ENCODE measurements around the gene PIGR.

PIGR gene

GRCh38 chr1:206952171-206952570 lies 5.9 kb upstream of the PIGR start:
- no peak for TF ChIP-seq POLR2A (IDR thresholded peaks at IDR 0.05; ENCODE audit: low read depth, low read length)
- FAIRE-seq, result no peak
- DNase-seq (ENCODE audit: insufficient read length, low spot score), result no peak

DNA sequence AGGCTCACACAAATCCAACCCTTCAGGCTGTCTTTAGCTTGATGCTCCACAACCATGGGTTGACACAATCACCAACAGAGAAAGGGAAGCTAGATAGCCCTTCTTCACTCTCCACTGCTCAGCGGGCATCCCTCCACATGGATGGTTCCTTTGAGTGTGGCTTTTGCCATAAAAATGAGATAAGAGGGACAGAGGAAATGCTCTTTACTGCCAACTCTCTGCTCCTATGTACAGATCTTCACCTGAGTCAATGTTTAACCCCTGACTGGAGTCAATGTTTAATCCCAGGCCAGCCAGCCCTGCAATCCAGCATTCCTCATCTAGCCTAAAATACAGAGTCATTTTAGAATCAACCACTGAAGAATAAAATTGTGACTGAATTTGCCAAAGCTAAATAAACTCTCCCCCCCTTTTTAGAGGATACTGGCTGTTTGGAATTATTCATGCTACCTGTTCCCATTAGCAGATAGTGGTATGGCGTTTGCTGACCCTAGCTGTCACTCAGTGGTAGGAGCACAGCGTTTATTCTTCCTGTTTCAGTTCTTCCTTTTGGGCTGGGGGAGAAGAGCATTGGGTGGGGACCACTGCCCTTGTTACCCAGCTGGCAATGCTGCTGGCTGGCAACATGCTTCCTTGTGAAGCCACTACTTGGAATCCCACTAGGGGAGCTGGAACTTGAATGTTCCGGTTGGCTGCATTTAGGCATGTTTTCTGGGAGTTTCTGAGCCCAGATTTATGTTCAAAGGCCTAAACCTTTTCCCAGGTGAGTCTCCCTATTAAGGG lies 5.2 kb upstream of the PIGR start:
- FAIRE-seq (no peak), DNase-seq (ENCODE audit: insufficient read length, low spot score) (no peak)
- TF ChIP-seq PAX5 (IDR thresholded peaks at IDR 0.05; ENCODE audit: insufficient read depth, low read length, severe bottlenecking) (peak; percentile 92), POLR2AphosphoS5 (IDR thresholded peaks at IDR 0.05; ENCODE audit: low read depth, low read length) (no peak), SPI1 (IDR thresholded peaks at IDR 0.05; ENCODE audit: low read depth, low read length) (peak; percentile 69), POLR2A (IDR thresholded peaks at IDR 0.05; ENCODE audit: low read depth, low read length) (no peak)

DNA sequence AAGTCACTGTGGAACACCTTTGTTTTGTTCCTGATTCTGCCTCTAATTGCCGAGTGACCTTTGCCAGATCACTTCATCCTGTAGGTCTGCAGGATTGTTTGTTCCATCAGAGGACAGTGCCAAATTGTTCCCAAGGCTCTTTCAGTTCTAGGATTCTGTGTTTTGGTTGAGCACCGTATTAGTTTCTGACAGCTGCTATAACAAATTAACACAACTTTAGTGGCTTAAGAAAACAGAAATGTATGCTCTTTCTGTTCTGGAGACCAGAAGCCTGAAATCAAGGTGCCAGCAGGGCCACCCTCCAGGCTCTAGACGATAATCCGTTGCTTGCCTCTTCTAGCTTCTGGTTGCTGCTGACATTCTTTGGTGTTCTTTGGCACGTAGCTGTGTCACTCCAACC lies 3.4 kb upstream of the PIGR start:
- no peak for DNase-seq (ENCODE audit: insufficient read length, low spot score)
- FAIRE-seq, result no peak
- TF ChIP-seq POU2F2 (IDR thresholded peaks at IDR 0.05; ENCODE audit: low read depth, low read length), result no peak
- no peak for TF ChIP-seq POLR2AphosphoS5 (IDR thresholded peaks at IDR 0.05; ENCODE audit: low read depth, low read length)

DNA sequence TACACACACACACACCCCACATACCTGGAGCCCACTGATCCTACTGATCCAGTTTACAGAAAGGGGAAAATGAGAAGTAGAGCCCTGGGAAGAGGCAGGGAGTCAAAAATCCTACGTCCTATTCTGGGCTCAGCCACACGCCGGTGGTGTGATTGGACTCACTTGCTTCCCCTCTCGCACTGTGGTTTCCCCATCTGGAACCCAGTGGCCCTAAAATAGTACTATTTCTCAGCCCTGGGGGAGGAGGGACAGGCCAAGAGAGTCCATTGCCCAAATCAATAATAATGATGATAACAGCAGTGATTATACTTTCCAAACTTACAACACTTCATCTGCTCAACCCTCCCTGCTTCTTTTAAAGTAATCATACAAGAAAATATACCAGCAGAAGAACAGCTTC lies 2.9 kb upstream of the PIGR start:
- FAIRE-seq (no peak), DNase-seq (ENCODE audit: insufficient read length, low spot score) (no peak)
- TF ChIP-seq POU2F2 (IDR thresholded peaks at IDR 0.05; ENCODE audit: low read depth, low read length) (no peak), PAX5 (IDR thresholded peaks at IDR 0.05; ENCODE audit: insufficient read depth, low read length, severe bottlenecking) (no peak), SPI1 (IDR thresholded peaks at IDR 0.05; ENCODE audit: low read depth, low read length) (no peak), POLR2A (IDR thresholded peaks at IDR 0.05; ENCODE audit: low read depth, low read length) (no peak), TAF1 (IDR thresholded peaks at IDR 0.05; ENCODE audit: low read depth, low read length) (no peak), POLR2AphosphoS5 (IDR thresholded peaks at IDR 0.05; ENCODE audit: low read depth, low read length) (no peak)

GRCh38 chr1:206947255-206947654 lies 989 bp upstream of the PIGR start:
- DNase-seq (ENCODE audit: insufficient read length, low spot score) (no peak), FAIRE-seq (no peak)
- TF ChIP-seq PAX5 (IDR thresholded peaks at IDR 0.05; ENCODE audit: insufficient read depth, low read length, severe bottlenecking), result no peak
- TF ChIP-seq POLR2A (IDR thresholded peaks at IDR 0.05; ENCODE audit: low read depth, low read length), result no peak
- TF ChIP-seq SPI1 (IDR thresholded peaks at IDR 0.05; ENCODE audit: low read depth, low read length), result no peak
- no peak for TF ChIP-seq POU2F2 (IDR thresholded peaks at IDR 0.05; ENCODE audit: low read depth, low read length)
- TF ChIP-seq POLR2AphosphoS5 (IDR thresholded peaks at IDR 0.05; ENCODE audit: low read depth, low read length), result no peak
- TF ChIP-seq TAF1 (IDR thresholded peaks at IDR 0.05; ENCODE audit: low read depth, low read length), result no peak

DNA sequence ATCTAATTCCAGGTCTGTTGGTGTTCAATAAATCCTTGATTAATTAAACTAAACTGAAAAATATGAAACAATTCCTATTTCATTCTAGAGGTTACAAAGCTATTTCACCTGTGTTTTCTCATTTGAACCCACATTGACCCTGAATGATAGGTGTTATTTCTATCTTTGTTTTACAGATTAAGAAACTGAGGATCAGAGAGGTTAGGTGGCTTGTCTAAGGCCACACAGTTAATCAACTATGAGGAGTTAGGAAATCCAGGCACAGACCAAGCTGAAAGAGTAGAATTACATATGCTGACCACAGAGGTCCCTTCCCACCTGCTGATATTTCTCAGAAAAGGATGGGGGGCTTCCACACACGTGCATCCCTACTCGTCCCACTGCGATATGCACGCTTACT lies 487 bp downstream of the PIGR start:
- no peak for DNase-seq (ENCODE audit: insufficient read length, low spot score)
- FAIRE-seq, result no peak
- TF ChIP-seq SPI1 (IDR thresholded peaks at IDR 0.05; ENCODE audit: low read depth, low read length) (no peak), POLR2AphosphoS5 (IDR thresholded peaks at IDR 0.05; ENCODE audit: low read depth, low read length) (no peak), POU2F2 (IDR thresholded peaks at IDR 0.05; ENCODE audit: low read depth, low read length) (no peak), PAX5 (IDR thresholded peaks at IDR 0.05; ENCODE audit: insufficient read depth, low read length, severe bottlenecking) (no peak), POLR2A (IDR thresholded peaks at IDR 0.05; ENCODE audit: low read depth, low read length) (no peak), TAF1 (IDR thresholded peaks at IDR 0.05; ENCODE audit: low read depth, low read length) (no peak)

DNA sequence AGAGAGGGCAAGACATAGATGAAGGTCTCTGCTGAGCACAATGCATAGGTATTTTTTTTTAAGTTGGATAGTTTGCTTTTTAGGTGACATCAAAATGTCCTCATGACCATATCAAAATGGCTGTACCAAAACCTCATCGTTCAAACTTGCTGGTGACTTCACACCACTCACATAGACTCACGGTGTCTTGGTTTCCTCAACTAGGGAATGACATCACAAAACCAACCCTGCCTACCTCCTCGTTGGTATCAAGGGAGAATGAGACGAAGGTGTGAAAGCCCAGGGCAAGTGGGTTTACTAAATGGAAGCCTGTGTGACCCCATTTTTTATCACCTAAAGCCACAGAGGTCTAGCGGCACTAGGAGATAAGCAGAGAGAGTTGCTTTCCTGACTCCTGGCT lies 1.6 kb downstream of the PIGR start:
- FAIRE-seq (no peak), DNase-seq (ENCODE audit: insufficient read length, low spot score) (no peak)
- TF ChIP-seq POLR2A (IDR thresholded peaks at IDR 0.05; ENCODE audit: low read depth, low read length) (no peak), SPI1 (IDR thresholded peaks at IDR 0.05; ENCODE audit: low read depth, low read length) (no peak), POU2F2 (IDR thresholded peaks at IDR 0.05; ENCODE audit: low read depth, low read length) (no peak), TAF1 (IDR thresholded peaks at IDR 0.05; ENCODE audit: low read depth, low read length) (no peak), POLR2AphosphoS5 (IDR thresholded peaks at IDR 0.05; ENCODE audit: low read depth, low read length) (no peak), PAX5 (IDR thresholded peaks at IDR 0.05; ENCODE audit: insufficient read depth, low read length, severe bottlenecking) (no peak)

GRCh38 chr1:206941766-206942418 lies 4.4 kb downstream of the PIGR start:
- DNase-seq (ENCODE audit: insufficient read length, low spot score) (no peak), FAIRE-seq (no peak)
- TF ChIP-seq POU2F2 (IDR thresholded peaks at IDR 0.05; ENCODE audit: low read depth, low read length) (no peak), POLR2AphosphoS5 (IDR thresholded peaks at IDR 0.05; ENCODE audit: low read depth, low read length) (no peak), SPI1 (IDR thresholded peaks at IDR 0.05; ENCODE audit: low read depth, low read length) (no peak), TAF1 (IDR thresholded peaks at IDR 0.05; ENCODE audit: low read depth, low read length) (no peak), PAX5 (IDR thresholded peaks at IDR 0.05; ENCODE audit: insufficient read depth, low read length, severe bottlenecking) (no peak), POLR2A (IDR thresholded peaks at IDR 0.05; ENCODE audit: low read depth, low read length) (no peak)

DNA sequence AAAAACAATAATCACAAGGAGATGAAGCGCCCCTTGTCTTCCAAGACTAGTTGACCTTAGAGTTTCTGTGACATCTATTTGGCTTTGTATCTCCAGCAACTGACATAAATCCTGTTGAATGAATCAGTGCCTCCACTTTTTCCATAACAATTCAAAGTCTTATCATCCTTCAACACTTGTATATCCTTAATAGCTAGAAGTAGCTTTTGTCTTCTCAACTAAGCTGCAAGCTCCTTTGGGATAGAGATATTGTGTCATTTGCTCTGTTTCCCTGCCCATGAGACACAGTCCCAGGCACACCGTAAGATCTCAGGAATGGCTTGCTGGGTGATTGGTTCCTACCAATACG lies 5.7 kb downstream of the PIGR start:
- no peak for FAIRE-seq

GRCh38 chr1:206939841-206940587 lies 6.3 kb downstream of the PIGR start:
- no peak for DNase-seq (ENCODE audit: insufficient read length, low spot score)
- no peak for FAIRE-seq
- no peak for TF ChIP-seq POLR2A (IDR thresholded peaks at IDR 0.05; ENCODE audit: low read depth, low read length)
- no peak for TF ChIP-seq PAX5 (IDR thresholded peaks at IDR 0.05; ENCODE audit: insufficient read depth, low read length, severe bottlenecking)
- TF ChIP-seq SPI1 (IDR thresholded peaks at IDR 0.05; ENCODE audit: low read depth, low read length), result no peak
- TF ChIP-seq POLR2AphosphoS5 (IDR thresholded peaks at IDR 0.05; ENCODE audit: low read depth, low read length), result no peak
- no peak for TF ChIP-seq TAF1 (IDR thresholded peaks at IDR 0.05; ENCODE audit: low read depth, low read length)
- TF ChIP-seq POU2F2 (IDR thresholded peaks at IDR 0.05; ENCODE audit: low read depth, low read length), result no peak

More for the DNA sequence above, 5.7 kb downstream of the PIGR start:
- no peak for DNase-seq (ENCODE audit: insufficient read length, low spot score)
- TF ChIP-seq POLR2A (IDR thresholded peaks at IDR 0.05; ENCODE audit: low read depth, low read length), result no peak

Data from GM12891 (cell line).